ENCODE measurements around the gene UIMC1.

- no peak for TF ChIP-seq POLR2A (IDR thresholded peaks at IDR 0.05)
- TF ChIP-seq CTCF (IDR thresholded peaks at IDR 0.05): peak; percentile 19 to 59 (median 48)
Measured at GRCh38 chr5:177005619-177006264, 837 bp downstream of the UIMC1 start.
